Measurements from ENCODE around the gene RNF220. TPM values are rescaled to one million over a fixed set of nuclear protein-coding genes. Genes with fewer than 3 reads are reported as not detected.
A peak's percentile ranks its signal among the peaks of the same experiment; 100 is the strongest.

RNF220 gene
- total RNA-seq, 1 experiment from 2014 or later, result 128 TPM

GRCh38 chr1:44631333-44631646 lies 226.2 kb downstream of the RNF220 start:
- H3K4me1 Mint-ChIP-seq, result peaks cover 26% of the 10 kb centered on the region
- no peaks in the 10 kb centered on the region for H3K9me3 Mint-ChIP-seq
- ChIA-PET POLR2A (interaction anchor here (1.1 to 2.4 kb wide), 6 partner anchors 16 to 277 kb away, joined by 3 to 10 read pairs (median 4); no protein-coding TSS in a partner anchor), CTCF (interaction anchor here (1.0 to 3.7 kb wide), 6 partner anchors 22 to 253 kb away, joined by 4 to 30 read pairs (median 8); partner anchors contain the start of genes ARMH1 and TMEM53)
- H3K27me3 Mint-ChIP-seq (ENCODE audit: low read depth), result no peaks in the 10 kb centered on the region
- DNase-seq (ENCODE audit: low spot score), result no peak
- TF ChIP-seq USF2 (CRISPR knock-in tag; IDR thresholded peaks at IDR 0.05), result no peak
- TF ChIP-seq ARID4B (CRISPR knock-in tag; IDR thresholded peaks at IDR 0.05; ENCODE audit: borderline replicate concordance), result no peak
- no peak for TF ChIP-seq NR1H2 (CRISPR knock-in tag; IDR thresholded peaks at IDR 0.05)
- TF ChIP-seq ZNF416 (CRISPR knock-in tag; IDR thresholded peaks at IDR 0.05), result no peak
- TF ChIP-seq NR3C1 (CRISPR knock-in tag; conservative IDR thresholded peaks at IDR 0.05; ENCODE audit: low read depth), result no peak
- no peak for TF ChIP-seq GTF2I (CRISPR knock-in tag; conservative IDR thresholded peaks at IDR 0.05)
- TF ChIP-seq ZNF425 (CRISPR knock-in tag; conservative IDR thresholded peaks at IDR 0.05), result no peak
- TF ChIP-seq SMAD3 (CRISPR knock-in tag; IDR thresholded peaks at IDR 0.05; ENCODE audit: borderline replicate concordance), result no peak
- TF ChIP-seq ZNF263 (CRISPR knock-in tag; IDR thresholded peaks at IDR 0.05; ENCODE audit: low read depth), result no peak
- no peak for TF ChIP-seq CREM (CRISPR knock-in tag; IDR thresholded peaks at IDR 0.05)
- no peak for TF ChIP-seq ZSCAN18 (CRISPR knock-in tag; IDR thresholded peaks at IDR 0.05)
- peak overlapping the region; percentile 80 for H3K4me3 Mint-ChIP-seq
- H3K27ac Mint-ChIP-seq, result peak overlapping the region; percentile 89
- no peak for ATAC-seq
- H3K36me3 Mint-ChIP-seq, result peaks cover 32% of the 10 kb centered on the region

GRCh38 chr1:44631647-44632539 lies 226.8 kb downstream of the RNF220 start:
- ATAC-seq (peak; percentile 82), DNase-seq (ENCODE audit: low spot score) (peak; percentile 84)
- Mint-ChIP-seq H3K27me3 (ENCODE audit: low read depth) (no peaks in the 10 kb centered on the region), H3K4me1 (peaks cover 26% of the 10 kb centered on the region), H3K36me3 (peaks cover 35% of the 10 kb centered on the region), H3K9me3 (no peaks in the 10 kb centered on the region), H3K4me3 (peak overlapping the region; percentile 83), H3K27ac (peak overlapping the region; percentile 95)
- ChIA-PET POLR2A (interaction anchor here (0.9 to 2.4 kb wide), 7 partner anchors 15 to 277 kb away, joined by 3 to 10 read pairs (median 4); no protein-coding TSS in a partner anchor), CTCF (interaction anchor here (0.7 to 3.7 kb wide), 10 partner anchors 19 to 337 kb away, joined by 3 to 30 read pairs (median 6); partner anchors contain the start of genes ARMH1 and TMEM53)
- TF ChIP-seq ETV6 (CRISPR knock-in tag; IDR thresholded peaks at IDR 0.05), result peak; percentile 85
- TF ChIP-seq CTCF (IDR thresholded peaks at IDR 0.05), result no peak
- 0 out of 2 replicates have a peak, but pooled peaks have one; percentile 85 for TF ChIP-seq ZNF532 (CRISPR knock-in tag; IDR thresholded peaks at IDR 0.05; ENCODE audit: borderline replicate concordance)
- TF ChIP-seq ZNF512 (CRISPR knock-in tag; IDR thresholded peaks at IDR 0.05; ENCODE audit: borderline replicate concordance), result no peak

Measured in WTC11 (cell line).